Hippocampal formation (tissue), 2 donors: Measurements from ENCODE around the gene FNIP2.
"Not testable (repeated sequence)": the region's sequence is repeated elsewhere in the genome, so short reads cannot be mapped to it uniquely, and the experiment has no call there.

Experiments used
- DNase-seq, 2 donors: peaks; one replicate each; lab custom pipeline; 2025; lab: John Stamatoyannopoulos, UW

The FNIP2 gene

GRCh38 chr4:158768555-158769174, at the start of gene FNIP2:
Gene FNIP2, plus strand, starts transcription at chr4:158769026. Its CDS starts 187 bp downstream, at chr4:158769213.
- DNase-seq: peak; percentile 83 to 85

DNA sequence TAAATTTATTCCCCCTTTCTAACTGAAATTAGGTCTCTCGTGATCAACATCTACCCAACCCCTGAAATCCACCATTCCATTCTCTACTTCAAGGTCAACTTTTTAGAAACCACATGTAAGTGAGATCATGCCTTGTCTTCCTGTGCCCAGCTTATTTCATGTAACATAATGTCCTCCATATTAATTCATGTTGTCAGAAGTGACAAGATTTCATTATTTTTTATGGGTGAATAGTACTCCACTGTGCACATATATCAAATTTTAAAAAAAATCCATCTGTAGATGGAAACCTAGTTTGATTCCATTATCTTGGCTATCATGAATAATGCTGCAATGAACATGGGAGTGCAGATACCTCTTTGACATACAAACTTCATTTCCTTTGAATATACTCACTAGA, 47.1 kb upstream of the FNIP2 start:
- DNase-seq: no peak

DNA sequence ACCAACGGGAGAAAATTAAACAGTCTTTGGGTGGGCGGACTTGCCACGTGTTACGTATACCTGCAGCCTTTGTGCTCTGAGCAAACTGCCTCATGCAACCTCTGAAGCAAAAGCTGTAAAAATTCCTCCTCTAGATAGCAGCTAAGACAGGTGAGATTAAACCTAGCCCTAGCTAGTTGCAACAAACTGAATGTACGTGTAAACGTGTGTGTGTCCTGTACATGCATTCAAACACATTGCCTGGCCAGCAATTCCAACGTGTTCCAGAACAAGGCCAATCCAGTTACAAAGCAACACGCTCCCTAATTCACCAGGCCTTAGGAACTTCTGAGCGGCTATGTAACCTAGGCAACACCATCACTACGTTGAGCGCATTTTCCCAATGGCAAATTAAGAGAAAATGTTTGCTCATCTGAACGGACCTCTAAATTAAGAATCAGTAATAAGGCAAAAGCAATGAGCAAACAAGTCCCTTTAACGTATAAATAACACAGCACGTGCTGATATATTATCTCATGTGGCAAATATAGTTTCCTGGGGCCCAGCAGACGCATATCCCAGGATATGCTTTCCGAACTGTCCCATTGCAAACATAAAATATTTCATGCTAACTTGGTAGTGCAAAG, 46.4 kb upstream of the FNIP2 start:
- DNase-seq: peak in 1 of 2 donors; percentile 54

GRCh38 chr4:158722917-158723793, 45.7 kb upstream of the FNIP2 start, which contains the start of gene PPID:
Gene PPID, minus strand, starts transcription at chr4:158723396. Its CDS starts 108 bp downstream, at chr4:158723288.
- DNase-seq: peak; percentile 79 to 80

- DNase-seq: no peak
Observed at GRCh38 chr4:158724637-158725036, 44.2 kb upstream of the FNIP2 start.

- DNase-seq: no peak
Observed at GRCh38 chr4:158726633-158727032, 42.2 kb upstream of the FNIP2 start.

DNA sequence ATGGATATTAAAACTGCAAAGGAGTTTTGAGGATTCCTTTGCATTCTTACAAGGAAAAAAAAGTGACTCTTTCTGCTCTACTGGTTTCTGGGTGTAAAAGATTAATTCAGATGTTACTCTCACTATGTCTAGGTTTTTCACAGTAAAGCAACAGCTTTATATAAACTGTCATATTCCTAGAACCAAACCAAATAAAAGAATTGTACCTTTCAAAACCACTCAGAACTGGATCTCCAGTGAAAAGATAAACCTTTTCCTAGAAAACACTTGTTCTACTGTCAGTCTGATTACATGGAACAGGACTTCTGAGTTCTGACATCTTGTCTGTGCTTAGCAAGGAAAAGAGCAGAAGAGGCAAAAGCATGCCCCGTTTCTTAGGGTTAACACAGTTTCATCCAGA, 40.6 kb upstream of the FNIP2 start:
- DNase-seq: no peak

- peak; percentile 63 to 76 for DNase-seq
Observed at GRCh38 chr4:158729716-158730559, 38.9 kb upstream of the FNIP2 start.

GRCh38 chr4:158738866-158739265, 30.0 kb upstream of the FNIP2 start:
- no peak for DNase-seq

DNA sequence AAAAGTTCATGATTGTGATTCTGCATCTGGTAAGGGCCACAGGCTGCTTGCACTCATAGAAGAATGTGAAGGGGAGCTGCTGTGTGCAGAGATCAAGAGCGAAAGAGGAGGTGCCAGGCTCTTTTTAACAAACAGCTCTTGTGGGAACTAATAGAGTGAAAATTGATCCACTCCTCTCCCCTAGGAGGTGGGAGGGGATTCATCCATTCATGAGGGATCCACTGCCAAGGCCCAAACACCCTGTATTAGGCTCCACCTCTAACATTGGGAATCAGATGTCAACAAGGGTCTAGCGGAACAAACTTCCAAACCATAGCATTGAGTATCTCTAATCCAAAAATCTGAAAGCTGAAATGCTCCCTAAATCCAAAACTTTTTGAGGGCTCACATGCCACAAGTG, 29.2 kb upstream of the FNIP2 start:
- DNase-seq: no peak

DNA sequence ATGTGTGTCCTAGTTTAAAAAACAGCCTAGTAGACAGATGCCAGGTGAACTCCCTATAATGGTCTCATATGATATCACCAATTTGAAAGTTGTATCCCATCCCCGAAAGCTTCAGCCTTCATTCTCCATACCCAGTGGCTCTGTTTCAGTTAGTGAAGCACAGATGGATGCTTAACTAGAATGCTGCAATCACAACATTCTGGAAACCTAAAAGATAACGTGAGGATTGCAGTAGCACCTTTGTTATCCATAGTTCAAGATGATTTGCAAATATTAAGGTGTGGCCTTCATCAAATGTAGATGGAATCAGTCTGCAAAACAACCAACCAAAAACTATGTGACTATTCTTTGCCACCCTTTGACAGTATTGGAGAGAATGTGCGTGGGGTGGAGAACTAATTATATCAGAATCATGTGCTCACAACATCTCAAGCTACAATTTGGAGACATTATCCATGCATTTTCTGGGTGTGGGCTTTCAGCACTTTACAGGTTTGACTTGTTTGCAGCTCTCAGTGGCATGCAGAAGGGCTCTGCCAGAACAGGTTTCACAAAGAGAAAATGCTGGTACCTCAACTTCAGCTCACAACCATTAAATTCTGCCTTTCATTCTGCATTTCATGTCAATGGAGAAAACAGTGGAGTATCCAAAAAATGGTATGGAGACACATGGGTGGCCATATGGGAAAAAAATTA, 27.4 kb upstream of the FNIP2 start:
- no peak for DNase-seq

DNA sequence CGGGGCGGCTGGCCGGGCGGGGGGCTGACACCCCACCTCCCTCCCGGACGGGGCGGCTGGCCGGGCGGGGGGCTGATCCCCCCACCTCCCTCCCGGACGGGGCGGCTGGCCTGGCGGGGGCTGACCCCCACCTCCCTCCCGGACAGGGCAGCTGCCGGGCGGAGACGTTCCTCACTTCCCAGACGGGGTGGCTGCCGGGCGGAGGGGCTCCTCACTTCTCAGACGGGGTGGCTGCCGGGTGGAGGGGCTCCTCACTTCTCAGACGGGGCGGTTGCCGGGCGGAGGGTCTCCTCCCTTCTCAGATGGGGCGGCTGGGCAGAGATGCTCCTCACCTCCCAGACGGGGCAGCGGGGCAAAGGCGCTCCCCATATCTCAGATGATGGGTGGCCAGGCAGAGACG, 22.3 kb upstream of the FNIP2 start:
- DNase-seq: not testable (repeated sequence)

GRCh38 chr4:158750379-158750778, 18.4 kb upstream of the FNIP2 start:
- DNase-seq: no peak

- DNase-seq: no peak
Observed at GRCh38 chr4:158754385-158755180, 14.2 kb upstream of the FNIP2 start.

DNA sequence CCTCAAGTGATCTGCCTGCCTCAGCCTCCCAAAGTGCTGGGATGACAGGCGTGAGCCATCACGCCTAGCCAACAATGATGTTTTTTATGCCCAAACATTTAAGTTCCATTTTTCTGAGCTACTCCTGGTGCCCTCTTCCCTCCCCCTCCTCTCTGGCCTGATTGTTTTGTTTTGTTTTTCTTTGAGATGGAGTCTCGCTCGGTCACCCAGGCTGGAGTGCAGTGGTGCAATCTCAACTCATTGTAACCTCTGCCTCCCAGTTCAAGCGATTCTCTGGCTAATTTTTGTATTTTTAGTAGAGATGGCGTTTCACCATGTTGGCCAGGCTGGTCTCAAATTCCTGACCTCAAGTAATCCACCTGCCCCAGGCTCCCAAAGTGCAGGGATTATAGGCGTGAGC, 13.0 kb upstream of the FNIP2 start:
- DNase-seq: not testable (repeated sequence)

DNA sequence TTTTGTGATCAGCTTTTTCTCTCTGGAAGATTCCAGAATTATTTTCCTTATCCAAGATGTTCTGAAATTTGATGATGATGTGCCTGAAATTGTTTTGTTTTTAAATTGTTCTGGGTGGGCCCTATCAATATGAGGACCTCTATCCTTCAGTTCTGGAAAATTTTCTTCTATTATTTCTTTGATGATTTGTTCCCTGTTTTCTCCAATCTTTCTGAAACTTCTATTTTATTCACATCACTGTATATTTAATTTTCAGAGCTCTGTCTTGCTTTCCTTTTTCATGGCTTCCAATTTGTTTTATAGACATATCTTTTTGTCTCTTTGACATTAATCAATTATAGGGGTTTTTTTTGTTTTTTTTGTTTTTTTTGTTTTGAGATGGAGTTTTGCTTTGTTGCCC, 12.2 kb upstream of the FNIP2 start:
- DNase-seq: no peak

GRCh38 chr4:158758142-158758541, 10.7 kb upstream of the FNIP2 start:
- DNase-seq: no peak

DNA sequence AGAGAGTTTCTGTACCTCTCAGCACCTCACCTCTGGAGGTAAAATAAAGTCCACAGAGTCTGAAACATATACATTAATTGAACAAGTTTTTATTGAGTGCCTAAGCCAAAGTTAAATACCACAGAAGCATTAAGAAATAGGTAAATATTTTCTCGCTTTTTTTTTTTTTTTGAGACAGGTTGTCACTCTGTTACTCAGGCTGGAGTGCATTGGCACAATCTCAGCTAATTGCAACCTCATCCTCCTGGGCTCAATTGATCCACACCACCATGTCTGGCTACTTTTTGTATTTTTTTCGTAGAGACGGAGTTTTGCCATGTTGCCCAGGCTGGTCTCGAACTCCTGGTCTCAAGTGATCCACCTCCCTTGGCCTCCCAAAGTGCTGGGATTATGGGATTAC, 10.1 kb upstream of the FNIP2 start:
- no peak for DNase-seq

- not testable (repeated sequence) for DNase-seq
Observed at GRCh38 chr4:158759539-158759938, 9.3 kb upstream of the FNIP2 start.

- DNase-seq: no peak
Observed at GRCh38 chr4:158760866-158761265, 8.0 kb upstream of the FNIP2 start.
